HepG2 (cell line): ENCODE data around the gene GFER. TPM values are rescaled to one million over a fixed set of nuclear protein-coding genes. Genes with fewer than 3 reads are reported as not detected.

Experiments
- ATF7 ChIP-seq, 2 experiments: fragments of 450-650 bp in 1 of 2; sonication (generic) in 1 of 2; formaldehyde crosslinking in 1 of 2; IDR thresholded peaks; 2 replicates each; pipeline versions ENCODE4 v1.4.0 to v1.6.1; 2016 to 2020; ENCODE audit warnings: antibody characterized with exemption in 1 of 2, mild to moderate bottlenecking in 1 of 2, missing genetic modification reagents in 1 of 2
- CBFB ChIP-seq: sonication (generic); formaldehyde crosslinking; IDR thresholded peaks from 2 replicates; pipeline ENCODE4 v1.4.0; 2020; ENCODE audit warnings: missing genetic modification reagents
- CHD4 ChIP-seq: fragments of 200-600 bp; sonication (generic); IDR thresholded peaks from 2 replicates; pipeline ENCODE4 v1.7.0; 2017; ENCODE audit warnings: mild to moderate bottlenecking, low read length, borderline replicate concordance
- HHEX ChIP-seq: IDR thresholded peaks from 2 replicates; pipeline ENCODE4 v1.6.1; 2016; ENCODE audit warnings: control low read depth
- KLF6 ChIP-seq: IDR thresholded peaks from 2 replicates; pipeline ENCODE4 v1.8.0; 2016; ENCODE audit warnings: missing biosample characterization, missing genetic modification reagents
- PRMT3 ChIP-seq: sonication (generic); formaldehyde crosslinking; IDR thresholded peaks from 2 replicates; pipeline ENCODE4 v1.8.1; 2022; ENCODE audit warnings: low read depth, mild to moderate bottlenecking, moderate library complexity, missing genetic modification reagents, borderline replicate concordance
- PRPF4 ChIP-seq: fragments of 200-400 bp; formaldehyde crosslinking; IDR thresholded peaks from 2 replicates; pipeline ENCODE4 v1.6.1; 2016; ENCODE audit warnings: low read length, low read depth; ENCODE audit not compliant: poor library complexity, severe bottlenecking
- RBM39 ChIP-seq: fragments of 200-400 bp; formaldehyde crosslinking; IDR thresholded peaks from one replicate; pipeline ENCODE4 v1.6.1; 2018; ENCODE audit warnings: antibody characterized with exemption, mild to moderate bottlenecking, low read depth, low read length; ENCODE audit not compliant: poor library complexity, severe bottlenecking
- TBL1XR1 ChIP-seq: fragments of 150-350 bp; IDR thresholded peaks from 2 replicates; pipeline ENCODE4 v1.6.1; 2014; ENCODE audit warnings: borderline replicate concordance, low read length; ENCODE audit not compliant: partially characterized antibody
- TCF7L2 ChIP-seq: IDR thresholded peaks from 2 replicates; pipeline ENCODE4 v1.6.1; 2011; ENCODE audit warnings: mild to moderate bottlenecking, low read depth, low read length, moderate library complexity
- ZMAT3 ChIP-seq: sonication (generic); formaldehyde crosslinking; conservative IDR thresholded peaks from 2 replicates; pipeline ENCODE4 v1.7.0; 2021; ENCODE audit warnings: missing genetic modification reagents
- ZMYM2 ChIP-seq: sonication (generic); formaldehyde crosslinking; IDR thresholded peaks from 2 replicates; pipeline ENCODE4 v1.8.0; 2022; ENCODE audit warnings: mild to moderate bottlenecking, missing genetic modification reagents
- ZNF331 ChIP-seq: sonication (generic); formaldehyde crosslinking; IDR thresholded peaks from 2 replicates; pipeline ENCODE4 v1.4.0; 2020; ENCODE audit warnings: missing genetic modification reagents
- ZNF335 ChIP-seq: sonication (generic); formaldehyde crosslinking; IDR thresholded peaks from 2 replicates; pipeline ENCODE4 v1.4.0; 2020; ENCODE audit warnings: missing genetic modification reagents
- ZNF431 ChIP-seq: sonication (generic); formaldehyde crosslinking; IDR thresholded peaks from 2 replicates; pipeline ENCODE4 v1.9.0; 2022; ENCODE audit warnings: missing genetic modification reagents, low read depth, mild to moderate bottlenecking, borderline replicate concordance
- polyA plus RNA-seq, 8 experiments: library from polyadenylated mRNA; depleted of rRNA in 3 of 8; stranded (reverse) in 7 of 8; unstranded in 1 of 8; fragments of >200 nt; fragmentation: Illumina TruSeq in 4 of 8; extraction: Trizol in 4 of 8; gene quantifications; 2 replicates each; pipeline versions ENCODE4 v1.2.1 to v1.2.3, GENCODE V29; 2011 to 2016; ENCODE audit warnings: low read depth in 4 of 8, missing spikeins in 1 of 8, mixed read lengths in 1 of 8; ENCODE audit not compliant: insufficient read depth in 1 of 8
- total RNA-seq, 5 experiments: library from RNA; depleted of rRNA; stranded (reverse); fragments of >200 nt; fragmentation: Illumina TruSeq; extraction: Trizol; gene quantifications; 2 replicates each; pipeline ENCODE4 v1.2.3, GENCODE V29; 2016; ENCODE audit warnings: low read depth in 1 of 5
- TF ChIP-seq, protein P1 (sequence below): fragments of 450-650 bp; IDR thresholded peaks from 2 replicates; pipeline ENCODE4 v1.6.1; 2017
- TF ChIP-seq, protein P2 (sequence below): sonication (generic); formaldehyde crosslinking; IDR thresholded peaks from 2 replicates; pipeline ENCODE4 v1.5.0; 2020; ENCODE audit warnings: missing genetic modification reagents
- TF ChIP-seq, protein P3 (sequence below): IDR thresholded peaks from 2 replicates; pipeline ENCODE4 v1.4.0; 2020; ENCODE audit warnings: mild to moderate bottlenecking, missing genetic modification reagents
- TF ChIP-seq, protein P4 (sequence below): sonication (generic); formaldehyde crosslinking; IDR thresholded peaks from 2 replicates; pipeline ENCODE4 v1.4.0; 2020; ENCODE audit warnings: missing genetic modification reagents, borderline replicate concordance

GFER gene
- total and polyA plus RNA-seq, 2 of the 13 experiments (the other 11 are each of a cell fraction or from before 2014, with no cell fraction given): 28.6 to 71.7 TPM

DNA sequence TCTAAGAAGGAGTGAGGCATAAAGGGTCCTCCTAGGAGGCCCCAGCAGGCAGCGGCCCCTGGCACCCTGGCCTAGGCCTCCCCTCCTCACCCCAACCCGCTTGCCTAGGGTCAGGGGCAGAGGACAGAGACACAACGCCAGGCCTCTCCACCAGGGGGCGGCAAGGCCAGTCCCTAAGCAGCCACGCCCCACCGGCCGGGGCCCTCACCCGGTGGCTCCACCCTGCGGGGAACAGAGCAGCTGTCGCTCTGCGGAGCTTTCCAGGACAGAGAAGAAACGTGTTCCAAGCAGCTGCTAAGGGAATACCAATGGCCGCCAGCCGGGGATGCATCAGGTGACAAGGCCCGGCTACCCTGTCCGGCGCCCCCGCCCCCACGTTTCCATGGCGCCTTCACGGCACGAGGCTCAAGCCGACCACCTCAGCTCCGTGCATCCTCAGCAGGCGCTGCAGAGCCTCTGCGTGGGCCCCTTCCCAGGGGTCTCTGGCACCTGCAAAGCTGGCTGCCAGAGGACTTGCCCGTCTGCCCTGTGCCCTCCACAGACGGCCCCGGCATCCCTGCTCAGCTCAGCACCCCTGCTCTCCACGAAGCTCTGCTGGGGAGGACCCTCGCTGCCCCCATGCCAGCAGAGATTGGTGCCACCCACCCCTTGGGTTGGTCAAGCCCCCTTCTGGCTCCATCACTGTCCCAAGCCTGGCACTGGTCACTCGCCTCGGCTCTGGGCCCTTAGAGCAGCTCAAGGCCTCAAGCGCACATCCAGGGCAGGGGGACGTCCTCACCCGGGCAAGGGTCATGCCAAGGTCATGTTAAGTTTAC lies 20.0 kb downstream of the GFER start (continued):
- TF ChIP-seq TCF7L2: no peak
- TF ChIP-seq CBFB (CRISPR knock-in tag): 0 out of 2 replicates have a peak, but pooled peaks have one; percentile 20
- no peak for TF ChIP-seq TBL1XR1
- TF ChIP-seq KLF6 (CRISPR knock-in tag): peak; percentile 52; the same call in 1 of the 2 replicates
- no peak for TF ChIP-seq HHEX (CRISPR knock-in tag)
- TF ChIP-seq ZNF431: no peak
- no peak for TF ChIP-seq PRMT3 (CRISPR knock-in tag)
- no peak for TF ChIP-seq ATF7 (IDR thresholded peaks at IDR 0.05)
- no peak for TF ChIP-seq ATF7 (CRISPR knock-in tag; IDR thresholded peaks at IDR 0.05)
- TF ChIP-seq, protein P1, sequence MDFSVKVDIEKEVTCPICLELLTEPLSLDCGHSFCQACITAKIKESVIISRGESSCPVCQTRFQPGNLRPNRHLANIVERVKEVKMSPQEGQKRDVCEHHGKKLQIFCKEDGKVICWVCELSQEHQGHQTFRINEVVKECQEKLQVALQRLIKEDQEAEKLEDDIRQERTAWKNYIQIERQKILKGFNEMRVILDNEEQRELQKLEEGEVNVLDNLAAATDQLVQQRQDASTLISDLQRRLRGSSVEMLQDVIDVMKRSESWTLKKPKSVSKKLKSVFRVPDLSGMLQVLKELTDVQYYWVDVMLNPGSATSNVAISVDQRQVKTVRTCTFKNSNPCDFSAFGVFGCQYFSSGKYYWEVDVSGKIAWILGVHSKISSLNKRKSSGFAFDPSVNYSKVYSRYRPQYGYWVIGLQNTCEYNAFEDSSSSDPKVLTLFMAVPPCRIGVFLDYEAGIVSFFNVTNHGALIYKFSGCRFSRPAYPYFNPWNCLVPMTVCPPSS: no peak
- TF ChIP-seq, protein P2, sequence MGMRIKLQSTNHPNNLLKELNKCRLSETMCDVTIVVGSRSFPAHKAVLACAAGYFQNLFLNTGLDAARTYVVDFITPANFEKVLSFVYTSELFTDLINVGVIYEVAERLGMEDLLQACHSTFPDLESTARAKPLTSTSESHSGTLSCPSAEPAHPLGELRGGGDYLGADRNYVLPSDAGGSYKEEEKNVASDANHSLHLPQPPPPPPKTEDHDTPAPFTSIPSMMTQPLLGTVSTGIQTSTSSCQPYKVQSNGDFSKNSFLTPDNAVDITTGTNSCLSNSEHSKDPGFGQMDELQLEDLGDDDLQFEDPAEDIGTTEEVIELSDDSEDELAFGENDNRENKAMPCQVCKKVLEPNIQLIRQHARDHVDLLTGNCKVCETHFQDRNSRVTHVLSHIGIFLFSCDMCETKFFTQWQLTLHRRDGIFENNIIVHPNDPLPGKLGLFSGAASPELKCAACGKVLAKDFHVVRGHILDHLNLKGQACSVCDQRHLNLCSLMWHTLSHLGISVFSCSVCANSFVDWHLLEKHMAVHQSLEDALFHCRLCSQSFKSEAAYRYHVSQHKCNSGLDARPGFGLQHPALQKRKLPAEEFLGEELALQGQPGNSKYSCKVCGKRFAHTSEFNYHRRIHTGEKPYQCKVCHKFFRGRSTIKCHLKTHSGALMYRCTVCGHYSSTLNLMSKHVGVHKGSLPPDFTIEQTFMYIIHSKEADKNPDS: no peak
- TF ChIP-seq ZNF335 (CRISPR knock-in tag): 0 out of 2 replicates have a peak, but pooled peaks have one; percentile 29
- TF ChIP-seq, protein P3, sequence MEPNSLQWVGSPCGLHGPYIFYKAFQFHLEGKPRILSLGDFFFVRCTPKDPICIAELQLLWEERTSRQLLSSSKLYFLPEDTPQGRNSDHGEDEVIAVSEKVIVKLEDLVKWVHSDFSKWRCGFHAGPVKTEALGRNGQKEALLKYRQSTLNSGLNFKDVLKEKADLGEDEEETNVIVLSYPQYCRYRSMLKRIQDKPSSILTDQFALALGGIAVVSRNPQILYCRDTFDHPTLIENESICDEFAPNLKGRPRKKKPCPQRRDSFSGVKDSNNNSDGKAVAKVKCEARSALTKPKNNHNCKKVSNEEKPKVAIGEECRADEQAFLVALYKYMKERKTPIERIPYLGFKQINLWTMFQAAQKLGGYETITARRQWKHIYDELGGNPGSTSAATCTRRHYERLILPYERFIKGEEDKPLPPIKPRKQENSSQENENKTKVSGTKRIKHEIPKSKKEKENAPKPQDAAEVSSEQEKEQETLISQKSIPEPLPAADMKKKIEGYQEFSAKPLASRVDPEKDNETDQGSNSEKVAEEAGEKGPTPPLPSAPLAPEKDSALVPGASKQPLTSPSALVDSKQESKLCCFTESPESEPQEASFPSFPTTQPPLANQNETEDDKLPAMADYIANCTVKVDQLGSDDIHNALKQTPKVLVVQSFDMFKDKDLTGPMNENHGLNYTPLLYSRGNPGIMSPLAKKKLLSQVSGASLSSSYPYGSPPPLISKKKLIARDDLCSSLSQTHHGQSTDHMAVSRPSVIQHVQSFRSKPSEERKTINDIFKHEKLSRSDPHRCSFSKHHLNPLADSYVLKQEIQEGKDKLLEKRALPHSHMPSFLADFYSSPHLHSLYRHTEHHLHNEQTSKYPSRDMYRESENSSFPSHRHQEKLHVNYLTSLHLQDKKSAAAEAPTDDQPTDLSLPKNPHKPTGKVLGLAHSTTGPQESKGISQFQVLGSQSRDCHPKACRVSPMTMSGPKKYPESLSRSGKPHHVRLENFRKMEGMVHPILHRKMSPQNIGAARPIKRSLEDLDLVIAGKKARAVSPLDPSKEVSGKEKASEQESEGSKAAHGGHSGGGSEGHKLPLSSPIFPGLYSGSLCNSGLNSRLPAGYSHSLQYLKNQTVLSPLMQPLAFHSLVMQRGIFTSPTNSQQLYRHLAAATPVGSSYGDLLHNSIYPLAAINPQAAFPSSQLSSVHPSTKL (CRISPR knock-in tag): peak; percentile 41; the same call in 1 of the 2 replicates
- TF ChIP-seq PRPF4: no peak
- TF ChIP-seq ZMYM2 (CRISPR knock-in tag): no peak
- no peak for TF ChIP-seq CHD4
- TF ChIP-seq ZNF331 (CRISPR knock-in tag): peak; percentile 69
- TF ChIP-seq ZMAT3 (CRISPR knock-in tag): no peak
- TF ChIP-seq, protein P4, sequence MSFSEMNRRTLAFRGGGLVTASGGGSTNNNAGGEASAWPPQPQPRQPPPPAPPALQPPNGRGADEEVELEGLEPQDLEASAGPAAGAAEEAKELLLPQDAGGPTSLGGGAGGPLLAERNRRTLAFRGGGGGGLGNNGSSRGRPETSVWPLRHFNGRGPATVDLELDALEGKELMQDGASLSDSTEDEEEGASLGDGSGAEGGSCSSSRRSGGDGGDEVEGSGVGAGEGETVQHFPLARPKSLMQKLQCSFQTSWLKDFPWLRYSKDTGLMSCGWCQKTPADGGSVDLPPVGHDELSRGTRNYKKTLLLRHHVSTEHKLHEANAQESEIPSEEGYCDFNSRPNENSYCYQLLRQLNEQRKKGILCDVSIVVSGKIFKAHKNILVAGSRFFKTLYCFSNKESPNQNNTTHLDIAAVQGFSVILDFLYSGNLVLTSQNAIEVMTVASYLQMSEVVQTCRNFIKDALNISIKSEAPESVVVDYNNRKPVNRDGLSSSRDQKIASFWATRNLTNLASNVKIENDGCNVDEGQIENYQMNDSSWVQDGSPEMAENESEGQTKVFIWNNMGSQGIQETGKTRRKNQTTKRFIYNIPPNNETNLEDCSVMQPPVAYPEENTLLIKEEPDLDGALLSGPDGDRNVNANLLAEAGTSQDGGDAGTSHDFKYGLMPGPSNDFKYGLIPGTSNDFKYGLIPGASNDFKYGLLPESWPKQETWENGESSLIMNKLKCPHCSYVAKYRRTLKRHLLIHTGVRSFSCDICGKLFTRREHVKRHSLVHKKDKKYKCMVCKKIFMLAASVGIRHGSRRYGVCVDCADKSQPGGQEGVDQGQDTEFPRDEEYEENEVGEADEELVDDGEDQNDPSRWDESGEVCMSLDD (CRISPR knock-in tag): no peak
- TF ChIP-seq RBM39: peak; percentile 86
